ENCODE data around the gene COMT.

Gene COMT

GRCh38 chr22:19997561-19998231 is 56.1 kb downstream of the COMT start:
- no peak for DNase-seq

GRCh38 chr22:19998232-19998951 is 56.8 kb downstream of the COMT start:
- no peak for DNase-seq

GRCh38 chr22:19998991-19999820 is 57.6 kb downstream of the COMT start:
- DNase-seq: no peak

GRCh38 chr22:20000246-20001081 is 58.9 kb downstream of the COMT start:
- DNase-seq: no peak

GRCh38 chr22:20001082-20001638 is 59.6 kb downstream of the COMT start:
- no peak for DNase-seq

- no peak for DNase-seq
Observed at GRCh38 chr22:20002128-20002527, 60.6 kb downstream of the COMT start.

GRCh38 chr22:20002636-20003035 is 61.1 kb downstream of the COMT start:
- DNase-seq: no peak

GRCh38 chr22:20003304-20003703 is 61.7 kb downstream of the COMT start:
- DNase-seq: no peak

- no peak for DNase-seq
Observed at GRCh38 chr22:20004464-20004863, 62.9 kb downstream of the COMT start.

- no peak for DNase-seq
Observed at GRCh38 chr22:20008221-20008995, 66.8 kb downstream of the COMT start.

- no peak for DNase-seq
Observed at GRCh38 chr22:20009018-20009491, 67.5 kb downstream of the COMT start.

GRCh38 chr22:20009582-20010306 is 68.2 kb downstream of the COMT start:
- DNase-seq: no peak

- DNase-seq: no peak
Observed at GRCh38 chr22:20010307-20011122, 68.9 kb downstream of the COMT start.

GRCh38 chr22:20011123-20011992 is 69.8 kb downstream of the COMT start:
- DNase-seq: no peak

- no peak for DNase-seq
Observed at GRCh38 chr22:20011993-20012740, 70.6 kb downstream of the COMT start.

- DNase-seq: no peak
Observed at GRCh38 chr22:20012741-20013331, 71.3 kb downstream of the COMT start.

- no peak for DNase-seq
Observed at GRCh38 chr22:20013382-20013871, 71.9 kb downstream of the COMT start.
